OCI-LY3 (cell line): ENCODE results near the gene UGT3A1.

Experiments
- EZH2phosphoT487 ChIP-seq: fragments of 200-600 bp; shearing (Covaris generic); IDR thresholded peaks from 2 replicates; pipeline ENCODE4 v1.6.1; 2018; ENCODE audit warnings: antibody characterized with exemption, mixed run types, low read depth
- TF ChIP-seq, protein P1 (sequence below): fragments of 200-600, 300-600 bp; sonication (generic); IDR thresholded peaks from 2 replicates; pipeline ENCODE4 v1.5.1; 2014; ENCODE audit warnings: antibody characterized with exemption, low read length, low read depth

- TF ChIP-seq, protein P1, sequence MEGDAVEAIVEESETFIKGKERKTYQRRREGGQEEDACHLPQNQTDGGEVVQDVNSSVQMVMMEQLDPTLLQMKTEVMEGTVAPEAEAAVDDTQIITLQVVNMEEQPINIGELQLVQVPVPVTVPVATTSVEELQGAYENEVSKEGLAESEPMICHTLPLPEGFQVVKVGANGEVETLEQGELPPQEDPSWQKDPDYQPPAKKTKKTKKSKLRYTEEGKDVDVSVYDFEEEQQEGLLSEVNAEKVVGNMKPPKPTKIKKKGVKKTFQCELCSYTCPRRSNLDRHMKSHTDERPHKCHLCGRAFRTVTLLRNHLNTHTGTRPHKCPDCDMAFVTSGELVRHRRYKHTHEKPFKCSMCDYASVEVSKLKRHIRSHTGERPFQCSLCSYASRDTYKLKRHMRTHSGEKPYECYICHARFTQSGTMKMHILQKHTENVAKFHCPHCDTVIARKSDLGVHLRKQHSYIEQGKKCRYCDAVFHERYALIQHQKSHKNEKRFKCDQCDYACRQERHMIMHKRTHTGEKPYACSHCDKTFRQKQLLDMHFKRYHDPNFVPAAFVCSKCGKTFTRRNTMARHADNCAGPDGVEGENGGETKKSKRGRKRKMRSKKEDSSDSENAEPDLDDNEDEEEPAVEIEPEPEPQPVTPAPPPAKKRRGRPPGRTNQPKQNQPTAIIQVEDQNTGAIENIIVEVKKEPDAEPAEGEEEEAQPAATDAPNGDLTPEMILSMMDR: no peak
- TF ChIP-seq EZH2phosphoT487: no peak
Measured at GRCh38 chr5:35990520-35990919, 670 bp downstream of the UGT3A1 start.
